Vagina (tissue), 2 donors: ENCODE results near the gene GP1BA. TPM values are rescaled to one million over a fixed set of nuclear protein-coding genes. Genes with fewer than 3 reads are reported as not detected.
A peak's percentile ranks its signal among the peaks of the same experiment; 100 is the strongest.

ENCODE experiments used
- DNase-seq, 2 donors: peaks; one replicate each; pipeline ENCODE4 v3.0.0-alpha.2; 2017; ENCODE audit errors: extremely low spot score in 2 of 2
- H3K27ac ChIP-seq: fragments of 200-600 bp; sonication (generic); one replicate; pipeline ENCODE4 v1.5.1; 2019
- H3K27me3 ChIP-seq: fragments of 200-600 bp; sonication (generic); one replicate; pipeline ENCODE4 v1.5.1; 2019
- H3K36me3 ChIP-seq, 2 donors: fragments of 200-600 bp; sonication (generic); one replicate each; pipeline ENCODE4 v1.5.1; 2017 to 2019
- H3K4me1 ChIP-seq: fragments of 200-600 bp; sonication (generic); one replicate; pipeline ENCODE4 v1.5.1; 2019
- H3K4me3 ChIP-seq, 2 donors: fragments of 200-600 bp; sonication (generic); 1 replicate in 1 of 2; 2 replicates in 1 of 2; pipeline ENCODE4 v1.5.1; 2016 to 2019
- H3K9me3 ChIP-seq: fragments of 200-600 bp; sonication (generic); one replicate; pipeline ENCODE4 v1.5.1; 2019
- CTCF ChIP-seq, 3 experiments: fragments of 450-650 bp in 2 of 3; fragments of 200-600 bp in 1 of 3; sonication (generic) in 1 of 3; IDR thresholded peaks; one replicate each; pipeline ENCODE4 v1.5.1; 2017 to 2019; ENCODE audit warnings: antibody characterized with exemption in 3 of 3, mild to moderate bottlenecking in 2 of 3, moderate library complexity in 2 of 3
- POLR2A ChIP-seq, 2 donors: fragments of 450-650 bp; IDR thresholded peaks; one replicate each; pipeline ENCODE4 v1.6.1; 2017; ENCODE audit warnings: antibody characterized with exemption in 2 of 2, mild to moderate bottlenecking in 2 of 2, moderate library complexity in 2 of 2
- POLR2AphosphoS5 ChIP-seq, 2 donors: sonication (generic); formaldehyde crosslinking; IDR thresholded peaks; one replicate each; pipeline ENCODE4 v1.9.0; 2017; ENCODE audit warnings: antibody characterized with exemption in 2 of 2, mild to moderate bottlenecking in 2 of 2, low read depth in 1 of 2; ENCODE audit not compliant: insufficient read depth in 1 of 2
- intact Hi-C: fragments of 100-400 bp; cut with DNase I; formaldehyde crosslinking; loops from one replicate; pipeline ENCODE4 v1.15.1; 2023
- total RNA-seq: library from RNA; depleted of rRNA; stranded (reverse); fragments of >200 nt; gene quantifications from one replicate; pipeline ENCODE4 v1.2.3, GENCODE V29; 2016

Gene GP1BA
- total RNA-seq, 1 donor from 2014 or later = not detected

GRCh38 chr17:4941319-4941610, 9.2 kb downstream of the GP1BA start:
- TF ChIP-seq POLR2AphosphoS5 (IDR thresholded peaks at IDR 0.05; ENCODE audit: insufficient read depth in 1 of 2, low read depth in 1 of 2) (no peak), CTCF (IDR thresholded peaks at IDR 0.05) (no peak), POLR2A (IDR thresholded peaks at IDR 0.05) (no peak)
- Histone ChIP-seq H3K4me1 (peaks cover 56% of the 10 kb centered on the region), H3K4me3 (peak overlapping the region; percentile 76 to 88), H3K36me3 (peaks cover 0 to 50% of the 10 kb centered on the region in 2 donors), H3K27ac (peak overlapping the region; percentile 88), H3K27me3 (no peaks in the 10 kb centered on the region), H3K9me3 (no peaks in the 10 kb centered on the region)
- intact Hi-C loops = no loop called here
- DNase-seq = no peak

- intact Hi-C loops = no loop called here
- Histone ChIP-seq H3K4me3 (no peak overlapping the region), H3K27ac (no peak overlapping the region), H3K9me3 (no peaks in the 10 kb centered on the region), H3K27me3 (no peaks in the 10 kb centered on the region), H3K36me3 (peaks cover 0 to 39% of the 10 kb centered on the region in 2 donors), H3K4me1 (peaks cover 65% of the 10 kb centered on the region)
- no peak for TF ChIP-seq CTCF (IDR thresholded peaks at IDR 0.05)
- TF ChIP-seq POLR2AphosphoS5 (IDR thresholded peaks at IDR 0.05; ENCODE audit: insufficient read depth in 1 of 2, low read depth in 1 of 2) = no peak
- no peak for TF ChIP-seq POLR2A (IDR thresholded peaks at IDR 0.05)
- no peak for DNase-seq
Measured at GRCh38 chr17:4942760-4943508, 10.9 kb downstream of the GP1BA start.

- Histone ChIP-seq H3K4me3 (no peak overlapping the region), H3K4me1 (peaks cover 52% of the 10 kb centered on the region), H3K36me3 (peaks cover 0 to 35% of the 10 kb centered on the region in 2 donors), H3K27ac (peak overlapping the region; percentile 95), H3K9me3 (no peaks in the 10 kb centered on the region), H3K27me3 (no peaks in the 10 kb centered on the region)
- TF ChIP-seq POLR2A (IDR thresholded peaks at IDR 0.05) (no peak), CTCF (IDR thresholded peaks at IDR 0.05) (no peak)
- no peak for DNase-seq
- intact Hi-C loops = no loop called here
Measured at GRCh38 chr17:4944163-4944553, 12.1 kb downstream of the GP1BA start.

GRCh38 chr17:4944554-4945175, 12.6 kb downstream of the GP1BA start:
- peak overlapping the region; percentile 95 for H3K27ac ChIP-seq
- H3K9me3 ChIP-seq = no peaks in the 10 kb centered on the region
- no peaks in the 10 kb centered on the region for H3K27me3 ChIP-seq
- peaks cover 49% of the 10 kb centered on the region for H3K4me1 ChIP-seq
- H3K4me3 ChIP-seq = peak overlapping the region in 1 of 2 donors; percentile 16
- intact Hi-C loops = loop anchor here (5.0 kb wide), 1 partner anchor 53 kb away; the partner anchor contains the start of genes INCA1 and KIF1C
- peaks cover 0 to 35% of the 10 kb centered on the region in 2 donors for H3K36me3 ChIP-seq
- no peak for TF ChIP-seq CTCF (IDR thresholded peaks at IDR 0.05)
- no peak for DNase-seq
